ENCODE data around the gene NEK6.

DNA sequence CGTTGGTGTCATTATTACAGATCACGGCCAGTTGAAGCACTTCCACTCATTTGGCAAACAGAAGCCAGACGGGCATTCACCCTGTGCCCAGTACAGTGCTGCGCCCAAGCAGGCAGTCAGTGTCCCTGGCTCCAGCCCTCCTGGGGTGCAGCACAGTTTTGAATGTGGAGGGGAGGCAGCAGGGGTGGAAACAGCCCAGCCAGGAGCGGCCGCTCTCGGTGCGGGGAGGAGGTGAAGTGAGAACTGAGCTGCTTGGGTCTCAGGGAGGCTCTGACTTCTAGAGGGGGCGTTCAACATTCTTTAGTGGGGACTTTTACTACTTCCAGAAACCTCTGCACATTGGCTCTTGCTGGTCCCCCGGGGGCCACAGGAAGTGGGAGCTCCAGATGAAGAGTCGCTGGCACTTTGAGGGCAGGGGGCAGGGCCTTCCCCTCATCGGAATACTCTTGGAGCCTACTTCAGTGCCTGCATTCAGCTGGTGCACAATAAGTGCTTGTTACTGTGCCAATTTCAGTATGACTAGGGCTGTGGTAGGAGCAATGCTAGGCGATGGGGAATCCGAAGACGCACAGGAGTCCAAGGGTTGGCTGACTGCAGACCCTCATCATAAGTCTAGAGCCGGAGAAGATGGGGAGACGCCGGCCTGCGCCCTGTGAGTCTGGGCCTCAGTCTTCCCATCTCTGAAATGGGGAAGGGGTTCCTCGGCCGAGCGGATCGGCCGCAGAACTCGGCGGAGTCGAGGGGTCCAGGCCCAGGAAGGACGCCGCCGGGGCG lies 492 bp upstream of the NEK6 start:
- no peak for TF ChIP-seq CTCF (conservative IDR thresholded peaks at IDR 0.05; ENCODE audit: low read length)
- TF ChIP-seq EZH2phosphoT487 (IDR thresholded peaks at IDR 0.05; ENCODE audit: borderline replicate concordance, low read depth, low read length): no peak
